Lung microvascular endothelial cell (primary cell): ENCODE results near the gene GLYAT. TPM values are rescaled to one million over a fixed set of nuclear protein-coding genes. Genes with fewer than 3 reads are reported as not detected.
"Not testable (repeated sequence)": the region's sequence is repeated elsewhere in the genome, so short reads cannot be mapped to it uniquely, and the experiment has no call there.

Source experiments
- DNase-seq, 2 donors: peaks; one replicate each; pipeline versions ENCODE4 v3.0.0 to v3.0.0-alpha.2; 2010; ENCODE audit warnings: low read depth in 2 of 2
- total RNA-seq: library from RNA; depleted of rRNA; stranded (reverse); fragments of >200 nt; gene quantifications from 2 replicates; pipeline ENCODE4 v1.2.1, GENCODE V29; 2014

GLYAT gene
- total RNA-seq, 1 donor from 2014 or later, result not detected

- no peak for DNase-seq
These were observed 11.5 kb upstream of the GLYAT start for GRCh38 chr11:58742981-58743880.

- DNase-seq, result no peak
These were observed 10.4 kb upstream of the GLYAT start for GRCh38 chr11:58742140-58742539.

GRCh38 chr11:58741127-58741526 is 9.4 kb upstream of the GLYAT start:
- no peak for DNase-seq

- no peak for DNase-seq
These were observed 8.7 kb upstream of the GLYAT start for GRCh38 chr11:58740447-58740846.

- no peak for DNase-seq
These were observed 8.1 kb upstream of the GLYAT start for GRCh38 chr11:58739725-58740430.

- DNase-seq, result no peak
These were observed 3.1 kb upstream of the GLYAT start for GRCh38 chr11:58734681-58735490.

- no peak for DNase-seq
These were observed 1.1 kb downstream of the GLYAT start for GRCh38 chr11:58730507-58731089.

- DNase-seq, result no peak
These were observed 4.3 kb downstream of the GLYAT start for GRCh38 chr11:58727415-58727797.

GRCh38 chr11:58726737-58727414 is 4.9 kb downstream of the GLYAT start:
- DNase-seq, result no peak

- no peak for DNase-seq
These were observed 12.2 kb downstream of the GLYAT start for GRCh38 chr11:58719406-58720117.

- DNase-seq, result no peak
These were observed 19.2 kb downstream of the GLYAT start for GRCh38 chr11:58712531-58712930.

- DNase-seq, result no peak
These were observed 19.9 kb downstream of the GLYAT start for GRCh38 chr11:58711832-58712231.

GRCh38 chr11:58707767-58708166 is 24.0 kb downstream of the GLYAT start:
- DNase-seq, result no peak

- not testable (repeated sequence) for DNase-seq
These were observed 34.9 kb downstream of the GLYAT start for GRCh38 chr11:58696825-58697224.

- no peak for DNase-seq
These were observed 38.7 kb downstream of the GLYAT start for GRCh38 chr11:58693026-58693425.

GRCh38 chr11:58691675-58692074 is 40.1 kb downstream of the GLYAT start:
- no peak for DNase-seq

GRCh38 chr11:58688789-58689503 is 42.8 kb downstream of the GLYAT start:
- no peak for DNase-seq

GRCh38 chr11:58685973-58686722 is 45.6 kb downstream of the GLYAT start:
- DNase-seq, result no peak

- not testable (repeated sequence) for DNase-seq
These were observed 49.1 kb downstream of the GLYAT start for GRCh38 chr11:58682660-58683059.
